ENCODE measurements around the gene NAXD.
"Not testable (repeated sequence)": the region's sequence is repeated elsewhere in the genome, so short reads cannot be mapped to it uniquely, and the experiment has no call there.

NAXD gene

DNA sequence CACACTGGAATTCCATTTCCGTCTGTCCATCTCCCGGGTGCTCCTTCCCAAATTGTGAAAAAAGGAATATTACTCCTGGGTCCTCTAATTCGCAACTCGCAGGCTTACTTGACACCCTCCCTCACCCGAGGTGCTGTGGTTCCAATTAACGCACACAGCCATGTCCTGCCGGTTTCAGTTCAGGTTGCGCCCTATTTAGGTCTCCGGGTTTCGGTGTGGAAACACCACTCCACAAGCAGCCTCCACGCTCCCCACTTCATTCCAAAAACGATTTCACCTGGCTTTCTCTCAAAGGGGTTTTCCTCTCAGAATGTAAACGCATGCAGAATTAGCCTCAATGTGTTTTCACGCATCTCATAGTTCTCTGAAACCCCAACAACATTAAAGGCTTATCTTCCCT, 37.9 kb downstream of the NAXD start:
- H3K27ac ChIP-seq, result no peak overlapping the region
- H3K36me3 ChIP-seq (replicated peaks), result peaks cover 2% of the 10 kb centered on the region
- H3K4me3 ChIP-seq (ENCODE audit: low read depth, low read length), result no peak overlapping the region
- no peak for DNase-seq
- TF ChIP-seq, protein P1, sequence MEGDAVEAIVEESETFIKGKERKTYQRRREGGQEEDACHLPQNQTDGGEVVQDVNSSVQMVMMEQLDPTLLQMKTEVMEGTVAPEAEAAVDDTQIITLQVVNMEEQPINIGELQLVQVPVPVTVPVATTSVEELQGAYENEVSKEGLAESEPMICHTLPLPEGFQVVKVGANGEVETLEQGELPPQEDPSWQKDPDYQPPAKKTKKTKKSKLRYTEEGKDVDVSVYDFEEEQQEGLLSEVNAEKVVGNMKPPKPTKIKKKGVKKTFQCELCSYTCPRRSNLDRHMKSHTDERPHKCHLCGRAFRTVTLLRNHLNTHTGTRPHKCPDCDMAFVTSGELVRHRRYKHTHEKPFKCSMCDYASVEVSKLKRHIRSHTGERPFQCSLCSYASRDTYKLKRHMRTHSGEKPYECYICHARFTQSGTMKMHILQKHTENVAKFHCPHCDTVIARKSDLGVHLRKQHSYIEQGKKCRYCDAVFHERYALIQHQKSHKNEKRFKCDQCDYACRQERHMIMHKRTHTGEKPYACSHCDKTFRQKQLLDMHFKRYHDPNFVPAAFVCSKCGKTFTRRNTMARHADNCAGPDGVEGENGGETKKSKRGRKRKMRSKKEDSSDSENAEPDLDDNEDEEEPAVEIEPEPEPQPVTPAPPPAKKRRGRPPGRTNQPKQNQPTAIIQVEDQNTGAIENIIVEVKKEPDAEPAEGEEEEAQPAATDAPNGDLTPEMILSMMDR (IDR thresholded peaks at IDR 0.05; ENCODE audit: low read depth, low read length, missing control alignments), result no peak
- no peaks in the 10 kb centered on the region for H3K27me3 ChIP-seq (replicated peaks)
- in situ Hi-C loops (cut with HindIII; ENCODE audit: low pct_ligation_motif_present, low sequenced_read_pairs), result no loop called here

DNA sequence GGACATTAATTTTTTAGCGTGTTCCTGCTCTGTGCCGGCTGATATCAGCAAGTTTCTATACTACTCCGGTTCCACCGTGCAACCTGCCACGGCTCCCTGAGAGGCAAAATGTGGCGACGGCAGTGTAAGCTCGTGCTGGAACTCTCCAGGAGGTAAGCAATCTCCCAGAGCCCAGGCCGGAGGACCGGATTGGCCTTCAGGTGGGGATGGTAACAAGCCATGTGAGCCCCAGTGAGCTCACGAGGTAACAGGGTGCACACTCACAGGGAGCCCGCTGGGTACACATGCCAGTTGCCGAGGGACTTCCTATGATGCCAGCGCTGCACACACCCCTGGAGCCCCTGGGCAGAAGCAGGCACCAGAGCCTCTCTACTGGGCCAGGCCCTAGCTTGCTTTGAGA, 38.5 kb downstream of the NAXD start:
- Histone ChIP-seq H3K4me3 (ENCODE audit: low read depth, low read length) (no peak overlapping the region), H3K27ac (no peak overlapping the region), H3K27me3 (replicated peaks) (no peaks in the 10 kb centered on the region), H3K36me3 (replicated peaks) (peaks cover 2% of the 10 kb centered on the region)
- no peak for DNase-seq
- in situ Hi-C loops (cut with HindIII; ENCODE audit: low pct_ligation_motif_present, low sequenced_read_pairs), result no loop called here
- TF ChIP-seq, protein P1 (IDR thresholded peaks at IDR 0.05; ENCODE audit: low read depth, low read length, missing control alignments), result no peak

DNA sequence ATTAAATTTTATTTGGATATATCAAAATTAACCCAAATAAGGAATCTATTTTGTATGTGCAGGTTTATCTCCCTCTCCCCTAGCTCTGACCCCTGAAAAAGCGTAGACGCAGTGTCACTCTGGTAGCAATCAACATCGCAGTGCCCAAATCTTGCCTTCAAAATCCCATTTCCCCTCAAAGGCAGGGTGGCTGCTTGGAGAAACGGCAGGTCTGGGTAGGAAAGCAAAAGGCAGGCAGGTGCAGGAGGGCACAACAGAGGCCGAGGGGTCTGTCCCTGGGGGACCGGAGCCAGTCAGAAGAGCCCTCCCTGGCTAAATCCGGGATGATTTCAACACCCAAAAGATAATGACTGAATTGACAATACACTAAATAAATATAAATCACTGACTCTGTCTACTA, 41.9 kb downstream of the NAXD start:
- Histone ChIP-seq H3K4me3 (ENCODE audit: low read depth, low read length) (no peak overlapping the region), H3K27me3 (replicated peaks) (no peaks in the 10 kb centered on the region), H3K27ac (no peak overlapping the region), H3K36me3 (replicated peaks) (peaks cover 20% of the 10 kb centered on the region)
- in situ Hi-C loops (cut with HindIII; ENCODE audit: low pct_ligation_motif_present, low sequenced_read_pairs), result no loop called here
- TF ChIP-seq, protein P1 (IDR thresholded peaks at IDR 0.05; ENCODE audit: low read depth, low read length, missing control alignments), result no peak
- no peak for DNase-seq

DNA sequence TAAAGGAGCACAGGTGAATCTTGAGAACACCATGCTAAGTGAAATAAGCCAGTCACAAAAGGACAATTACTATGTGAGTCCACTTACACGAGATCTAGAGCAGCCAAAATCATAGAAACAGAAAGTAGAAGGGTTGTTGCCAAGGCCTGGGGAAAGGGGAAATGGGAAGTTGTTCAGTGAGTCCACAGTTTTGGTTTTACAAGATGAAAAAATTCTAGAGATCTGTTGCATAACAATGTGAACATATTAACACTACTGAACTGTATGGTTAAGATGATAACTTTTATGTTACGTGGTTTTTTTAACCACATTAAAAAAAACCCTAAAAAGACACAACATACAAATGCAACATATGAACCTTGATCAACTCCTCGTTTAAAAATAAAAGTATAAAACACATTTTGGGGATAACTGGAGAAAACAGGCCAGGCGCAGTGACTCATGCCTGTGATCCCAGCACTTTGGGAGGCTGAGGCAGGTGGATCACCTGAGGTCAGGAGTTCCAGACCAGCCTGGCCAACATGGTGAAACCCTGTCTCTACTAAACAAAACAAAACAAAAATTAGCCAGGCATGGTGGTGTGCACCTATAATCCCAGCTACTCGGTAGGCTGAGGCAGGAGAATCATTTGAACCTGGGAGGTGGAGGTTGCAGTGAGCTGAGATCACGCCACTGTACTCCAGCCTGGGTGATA, 43.0 kb downstream of the NAXD start:
- DNase-seq; H3K4me3 ChIP-seq (ENCODE audit: low read depth, low read length); in situ Hi-C loops (cut with HindIII; ENCODE audit: low pct_ligation_motif_present, low sequenced_read_pairs); H3K27ac ChIP-seq; H3K27me3 ChIP-seq (replicated peaks): not testable (repeated sequence)
- H3K36me3 ChIP-seq (replicated peaks), result peaks cover 28% of the 10 kb centered on the region

DNA sequence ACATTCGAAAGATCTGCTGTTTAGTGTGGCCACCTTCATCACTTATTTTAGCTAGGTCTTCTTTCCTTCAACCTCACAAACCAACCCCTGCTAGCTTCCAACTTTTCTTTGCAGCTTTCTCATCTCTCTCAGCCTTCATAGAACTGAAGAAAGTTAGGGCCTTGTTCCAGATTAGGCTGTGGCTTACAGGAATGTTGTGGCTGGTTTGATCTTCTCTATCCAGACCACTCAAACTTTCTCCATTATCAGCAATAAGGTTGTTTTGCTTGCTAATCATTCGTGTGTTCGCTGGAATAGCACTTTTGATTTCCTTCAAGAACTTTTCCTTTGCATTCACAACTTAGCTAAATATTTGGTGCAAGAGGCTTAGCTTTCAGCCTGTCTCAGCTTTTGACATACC, 45.9 kb downstream of the NAXD start:
- no peak for DNase-seq
- TF ChIP-seq, protein P1 (IDR thresholded peaks at IDR 0.05; ENCODE audit: low read depth, low read length, missing control alignments), result no peak

DNA sequence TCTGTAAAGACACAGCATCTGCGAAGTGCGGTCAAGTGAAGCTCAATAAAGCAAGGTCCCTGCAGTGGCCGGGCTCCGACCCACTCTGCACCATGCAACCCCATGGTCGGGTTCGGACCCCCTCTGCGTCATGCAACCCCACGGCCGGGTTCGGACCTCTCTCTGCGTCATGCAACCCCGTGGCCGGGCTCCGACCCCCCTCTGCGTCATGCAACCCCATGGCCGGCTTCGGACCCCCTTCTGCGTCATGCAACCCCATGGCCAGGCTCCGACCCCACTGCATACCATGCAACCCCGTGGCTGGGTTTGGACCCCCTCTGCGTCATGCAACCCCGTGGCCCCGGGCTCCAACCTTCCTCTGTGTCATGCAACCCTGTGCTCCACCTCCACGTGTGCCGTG, 46.7 kb downstream of the NAXD start:
- no peak overlapping the region for H3K4me3 ChIP-seq (ENCODE audit: low read depth, low read length)
- in situ Hi-C loops (cut with HindIII; ENCODE audit: low pct_ligation_motif_present, low sequenced_read_pairs), result no loop called here
- no peak overlapping the region for H3K27ac ChIP-seq
- DNase-seq, result no peak
- TF ChIP-seq, protein P1 (IDR thresholded peaks at IDR 0.05; ENCODE audit: low read depth, low read length, missing control alignments), result no peak
- no peaks in the 10 kb centered on the region for H3K27me3 ChIP-seq (replicated peaks)
- peaks cover 37% of the 10 kb centered on the region for H3K36me3 ChIP-seq (replicated peaks)

More for the DNA sequence above, 45.9 kb downstream of the NAXD start:
- Histone ChIP-seq H3K27ac (no peak overlapping the region), H3K4me3 (ENCODE audit: low read depth, low read length) (no peak overlapping the region), H3K27me3 (replicated peaks) (no peaks in the 10 kb centered on the region), H3K36me3 (replicated peaks) (peaks cover 34% of the 10 kb centered on the region)
- in situ Hi-C loops (cut with HindIII; ENCODE audit: low pct_ligation_motif_present, low sequenced_read_pairs), result no loop called here
